Measurements from ENCODE around the gene PRPH. TPM values are rescaled to one million over a fixed set of nuclear protein-coding genes. Genes with fewer than 3 reads are reported as not detected.

The PRPH gene
- total and polyA plus RNA-seq, 2 of the 13 experiments (the other 11 are each of a cell fraction or from before 2014, with no cell fraction given), result 0.12 TPM; not detected in 1

DNA sequence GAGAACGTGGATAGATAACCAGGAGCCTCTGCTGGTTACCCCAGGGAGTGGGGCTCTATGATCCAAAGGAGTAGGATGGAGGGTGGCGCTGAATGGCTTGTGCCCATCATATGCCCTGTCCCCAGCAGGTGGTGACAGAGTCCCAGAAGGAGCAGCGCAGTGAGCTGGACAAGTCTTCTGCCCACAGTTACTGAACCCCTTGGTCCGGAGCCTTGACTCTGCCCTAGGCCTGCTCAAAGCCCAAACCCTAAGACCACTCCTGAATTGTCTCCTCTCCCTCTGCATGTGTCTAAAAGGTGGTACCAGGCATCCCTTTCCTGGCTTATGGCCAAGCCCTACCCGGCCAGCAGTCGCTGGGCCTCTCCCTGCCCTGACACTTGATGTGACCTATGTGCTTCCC lies 3.2 kb downstream of the PRPH start (continued):
- TF ChIP-seq, protein P1, sequence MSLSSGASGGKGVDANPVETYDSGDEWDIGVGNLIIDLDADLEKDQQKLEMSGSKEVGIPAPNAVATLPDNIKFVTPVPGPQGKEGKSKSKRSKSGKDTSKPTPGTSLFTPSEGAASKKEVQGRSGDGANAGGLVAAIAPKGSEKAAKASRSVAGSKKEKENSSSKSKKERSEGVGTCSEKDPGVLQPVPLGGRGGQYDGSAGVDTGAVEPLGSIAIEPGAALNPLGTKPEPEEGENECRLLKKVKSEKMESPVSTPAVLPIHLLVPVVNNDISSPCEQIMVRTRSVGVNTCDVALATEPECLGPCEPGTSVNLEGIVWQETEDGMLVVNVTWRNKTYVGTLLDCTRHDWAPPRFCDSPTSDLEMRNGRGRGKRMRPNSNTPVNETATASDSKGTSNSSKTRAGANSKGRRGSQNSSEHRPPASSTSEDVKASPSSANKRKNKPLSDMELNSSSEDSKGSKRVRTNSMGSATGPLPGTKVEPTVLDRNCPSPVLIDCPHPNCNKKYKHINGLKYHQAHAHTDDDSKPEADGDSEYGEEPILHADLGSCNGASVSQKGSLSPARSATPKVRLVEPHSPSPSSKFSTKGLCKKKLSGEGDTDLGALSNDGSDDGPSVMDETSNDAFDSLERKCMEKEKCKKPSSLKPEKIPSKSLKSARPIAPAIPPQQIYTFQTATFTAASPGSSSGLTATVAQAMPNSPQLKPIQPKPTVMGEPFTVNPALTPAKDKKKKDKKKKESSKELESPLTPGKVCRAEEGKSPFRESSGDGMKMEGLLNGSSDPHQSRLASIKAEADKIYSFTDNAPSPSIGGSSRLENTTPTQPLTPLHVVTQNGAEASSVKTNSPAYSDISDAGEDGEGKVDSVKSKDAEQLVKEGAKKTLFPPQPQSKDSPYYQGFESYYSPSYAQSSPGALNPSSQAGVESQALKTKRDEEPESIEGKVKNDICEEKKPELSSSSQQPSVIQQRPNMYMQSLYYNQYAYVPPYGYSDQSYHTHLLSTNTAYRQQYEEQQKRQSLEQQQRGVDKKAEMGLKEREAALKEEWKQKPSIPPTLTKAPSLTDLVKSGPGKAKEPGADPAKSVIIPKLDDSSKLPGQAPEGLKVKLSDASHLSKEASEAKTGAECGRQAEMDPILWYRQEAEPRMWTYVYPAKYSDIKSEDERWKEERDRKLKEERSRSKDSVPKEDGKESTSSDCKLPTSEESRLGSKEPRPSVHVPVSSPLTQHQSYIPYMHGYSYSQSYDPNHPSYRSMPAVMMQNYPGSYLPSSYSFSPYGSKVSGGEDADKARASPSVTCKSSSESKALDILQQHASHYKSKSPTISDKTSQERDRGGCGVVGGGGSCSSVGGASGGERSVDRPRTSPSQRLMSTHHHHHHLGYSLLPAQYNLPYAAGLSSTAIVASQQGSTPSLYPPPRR (CRISPR knock-in tag; IDR thresholded peaks at IDR 0.05; ENCODE audit: borderline replicate concordance), result no peak
- TF ChIP-seq ERF (CRISPR knock-in tag; IDR thresholded peaks at IDR 0.05), result no peak
- TF ChIP-seq ZMYM4 (CRISPR knock-in tag; IDR thresholded peaks at IDR 0.05), result no peak
- no peak for TF ChIP-seq FOSL1 (CRISPR knock-in tag; IDR thresholded peaks at IDR 0.05; ENCODE audit: borderline replicate concordance)
- TF ChIP-seq CHCHD3 (CRISPR knock-in tag; IDR thresholded peaks at IDR 0.05), result no peak
- TF ChIP-seq, protein P2, sequence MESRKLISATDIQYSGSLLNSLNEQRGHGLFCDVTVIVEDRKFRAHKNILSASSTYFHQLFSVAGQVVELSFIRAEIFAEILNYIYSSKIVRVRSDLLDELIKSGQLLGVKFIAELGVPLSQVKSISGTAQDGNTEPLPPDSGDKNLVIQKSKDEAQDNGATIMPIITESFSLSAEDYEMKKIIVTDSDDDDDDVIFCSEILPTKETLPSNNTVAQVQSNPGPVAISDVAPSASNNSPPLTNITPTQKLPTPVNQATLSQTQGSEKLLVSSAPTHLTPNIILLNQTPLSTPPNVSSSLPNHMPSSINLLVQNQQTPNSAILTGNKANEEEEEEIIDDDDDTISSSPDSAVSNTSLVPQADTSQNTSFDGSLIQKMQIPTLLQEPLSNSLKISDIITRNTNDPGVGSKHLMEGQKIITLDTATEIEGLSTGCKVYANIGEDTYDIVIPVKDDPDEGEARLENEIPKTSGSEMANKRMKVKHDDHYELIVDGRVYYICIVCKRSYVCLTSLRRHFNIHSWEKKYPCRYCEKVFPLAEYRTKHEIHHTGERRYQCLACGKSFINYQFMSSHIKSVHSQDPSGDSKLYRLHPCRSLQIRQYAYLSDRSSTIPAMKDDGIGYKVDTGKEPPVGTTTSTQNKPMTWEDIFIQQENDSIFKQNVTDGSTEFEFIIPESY (CRISPR knock-in tag; IDR thresholded peaks at IDR 0.05), result peak; percentile 20; the same call in 1 of the 2 replicates

DNA sequence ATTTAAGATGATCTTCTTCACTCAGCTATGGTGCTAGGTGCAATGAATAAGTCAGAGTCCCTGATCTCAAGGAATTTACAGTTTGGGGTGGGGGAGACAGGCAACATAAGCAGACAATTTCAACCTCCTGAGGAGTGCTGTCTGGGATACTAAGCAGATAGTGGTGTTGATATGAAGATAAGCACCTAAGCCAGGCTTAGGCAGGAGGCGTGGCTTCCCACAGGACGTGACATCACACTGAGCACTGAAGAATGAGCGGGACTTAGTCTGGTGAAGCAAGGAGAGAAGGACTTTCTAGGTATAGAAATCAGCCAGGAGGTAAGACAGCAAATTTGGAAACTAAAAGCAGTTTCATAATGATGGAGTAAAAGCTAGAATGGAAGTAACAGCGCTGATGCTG lies 6.8 kb downstream of the PRPH start:
- Histone ChIP-seq H3K79me2 (ENCODE audit: insufficient read depth, low read length) (no peaks in the 10 kb centered on the region), H3K27me3 (ENCODE audit: control insufficient read depth in 1 of 2, insufficient read depth in 2 of 2, low read length in 2 of 2) (peaks cover 8 to 23% of the 10 kb centered on the region in 2 experiments), H4K20me1 (ENCODE audit: insufficient read depth, low read length) (no peaks in the 10 kb centered on the region), H3K4me1 (ENCODE audit: insufficient read depth, low read length) (peaks cover 19% of the 10 kb centered on the region), H3K4me3 (replicated peaks in 1 of 3; ENCODE audit: insufficient read depth in 1 of 3, low read depth in 2 of 3, low read length in 3 of 3) (no peak overlapping the region), H2AFZ (ENCODE audit: low read length) (no peak overlapping the region), H3K9me3 (ENCODE audit: low read length) (no peaks in the 10 kb centered on the region), H3K4me2 (ENCODE audit: low read depth, low read length) (no peak overlapping the region), H3K9ac (ENCODE audit: insufficient read depth, low read depth, low read length) (no peak overlapping the region), H3K36me3 (replicated peaks in 1 of 2; ENCODE audit: control insufficient read depth in 1 of 2, insufficient read depth in 2 of 2, low read length in 2 of 2) (no peaks in the 10 kb centered on the region), H3K27ac (ENCODE audit: extremely low read length, insufficient read depth, low read length) (no peak overlapping the region)
- FAIRE-seq (no peak), DNase-seq (ENCODE audit: low spot score) (no peak), ATAC-seq (no peak)
- in situ Hi-C loops (cut with HindIII; ENCODE audit: extremely low pct_ligation_motif_present, low pct_unique_long_range_greater_than_20kb), result no loop called here
- CTCF ChIA-PET (ENCODE audit: low intra/inter-chr PET ratio, low total read pairs), result no interaction called here
- intact Hi-C loops (cut with micrococcal nuclease; ENCODE audit: unreplicated experiment), result no loop called here
- WGBS (ENCODE audit: low lambda C conversion rate), result 38% methylated on average over 4 of the region's 4 CpGs
- BruUV-seq (replicated peaks), result no TSS peak
- POLR2A ChIA-PET, result no interaction called here
- no peak for TF ChIP-seq ZNF616 (CRISPR knock-in tag; IDR thresholded peaks at IDR 0.05; ENCODE audit: low read depth)
- TF ChIP-seq TBL1XR1 (IDR thresholded peaks at IDR 0.05; ENCODE audit: borderline replicate concordance, low read length, partially characterized antibody), result no peak
- TF ChIP-seq, protein P3, sequence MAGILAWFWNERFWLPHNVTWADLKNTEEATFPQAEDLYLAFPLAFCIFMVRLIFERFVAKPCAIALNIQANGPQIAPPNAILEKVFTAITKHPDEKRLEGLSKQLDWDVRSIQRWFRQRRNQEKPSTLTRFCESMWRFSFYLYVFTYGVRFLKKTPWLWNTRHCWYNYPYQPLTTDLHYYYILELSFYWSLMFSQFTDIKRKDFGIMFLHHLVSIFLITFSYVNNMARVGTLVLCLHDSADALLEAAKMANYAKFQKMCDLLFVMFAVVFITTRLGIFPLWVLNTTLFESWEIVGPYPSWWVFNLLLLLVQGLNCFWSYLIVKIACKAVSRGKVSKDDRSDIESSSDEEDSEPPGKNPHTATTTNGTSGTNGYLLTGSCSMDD (CRISPR knock-in tag; IDR thresholded peaks at IDR 0.05), result no peak
- no peak for TF ChIP-seq ZMYM3 (CRISPR knock-in tag; IDR thresholded peaks at IDR 0.05)
- TF ChIP-seq ZNF468 (CRISPR knock-in tag; IDR thresholded peaks at IDR 0.05), result no peak
- TF ChIP-seq, protein P4, sequence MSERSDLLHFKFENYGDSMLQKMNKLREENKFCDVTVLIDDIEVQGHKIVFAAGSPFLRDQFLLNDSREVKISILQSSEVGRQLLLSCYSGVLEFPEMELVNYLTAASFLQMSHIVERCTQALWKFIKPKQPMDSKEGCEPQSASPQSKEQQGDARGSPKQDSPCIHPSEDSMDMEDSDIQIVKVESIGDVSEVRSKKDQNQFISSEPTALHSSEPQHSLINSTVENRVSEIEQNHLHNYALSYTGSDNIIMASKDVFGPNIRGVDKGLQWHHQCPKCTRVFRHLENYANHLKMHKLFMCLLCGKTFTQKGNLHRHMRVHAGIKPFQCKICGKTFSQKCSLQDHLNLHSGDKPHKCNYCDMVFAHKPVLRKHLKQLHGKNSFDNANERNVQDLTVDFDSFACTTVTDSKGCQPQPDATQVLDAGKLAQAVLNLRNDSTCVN (CRISPR knock-in tag; IDR thresholded peaks at IDR 0.05; ENCODE audit: borderline replicate concordance), result no peak
- TF ChIP-seq, protein P5, sequence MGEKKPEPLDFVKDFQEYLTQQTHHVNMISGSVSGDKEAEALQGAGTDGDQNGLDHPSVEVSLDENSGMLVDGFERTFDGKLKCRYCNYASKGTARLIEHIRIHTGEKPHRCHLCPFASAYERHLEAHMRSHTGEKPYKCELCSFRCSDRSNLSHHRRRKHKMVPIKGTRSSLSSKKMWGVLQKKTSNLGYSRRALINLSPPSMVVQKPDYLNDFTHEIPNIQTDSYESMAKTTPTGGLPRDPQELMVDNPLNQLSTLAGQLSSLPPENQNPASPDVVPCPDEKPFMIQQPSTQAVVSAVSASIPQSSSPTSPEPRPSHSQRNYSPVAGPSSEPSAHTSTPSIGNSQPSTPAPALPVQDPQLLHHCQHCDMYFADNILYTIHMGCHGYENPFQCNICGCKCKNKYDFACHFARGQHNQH (CRISPR knock-in tag; IDR thresholded peaks at IDR 0.05), result no peak
- TF ChIP-seq ZNF274 (CRISPR knock-in tag; IDR thresholded peaks at IDR 0.05), result no peak

Data from HepG2 (cell line).